ENCODE results near the gene WARS2.
"Not testable (repeated sequence)": the region's sequence is repeated elsewhere in the genome, so short reads cannot be mapped to it uniquely, and the experiment has no call there.

WARS2 gene

DNA sequence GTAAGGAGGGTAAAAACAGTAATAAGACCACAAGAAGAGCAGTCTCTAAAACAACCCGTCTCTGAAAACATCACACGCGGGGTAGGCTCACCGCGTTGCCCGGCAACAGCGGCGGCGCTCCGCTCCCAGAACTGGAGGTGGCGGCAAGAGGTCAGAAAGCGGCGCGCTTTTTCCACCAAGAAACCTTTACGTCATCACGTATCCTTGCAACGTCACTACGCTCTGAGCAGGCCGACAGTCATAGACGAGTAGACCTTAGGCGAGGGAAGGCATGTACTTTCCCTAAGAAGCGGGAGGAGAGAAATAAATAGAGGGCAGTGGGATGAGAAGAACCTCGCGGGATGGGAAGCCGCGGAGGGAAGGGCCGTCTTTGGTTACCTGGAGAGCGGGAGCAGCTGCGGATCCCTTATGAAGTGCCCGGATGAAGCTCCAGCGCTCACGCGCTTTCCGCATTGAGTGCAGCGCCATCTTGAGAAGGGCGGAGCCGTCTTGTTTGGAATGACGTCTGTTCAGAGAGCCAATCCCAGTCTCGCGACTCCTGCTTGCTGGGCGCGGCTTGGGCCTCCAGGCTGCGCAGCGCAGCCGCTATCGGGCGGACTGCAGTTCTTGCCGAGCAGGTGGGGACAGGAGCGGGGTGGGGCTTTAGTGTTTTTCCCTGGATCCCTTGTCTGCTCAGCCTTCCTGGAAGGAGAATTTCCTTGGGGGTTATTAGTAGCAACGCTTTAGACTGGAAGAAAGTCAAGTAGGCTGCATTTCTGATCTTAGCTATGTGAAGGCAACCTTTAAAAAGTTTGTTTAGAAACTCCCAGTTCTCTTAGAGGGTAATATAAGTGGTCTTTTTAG is at the start of gene WARS2:
WARS2 (minus strand) TSS at position 477 of the 843 bp plus-strand sequence; CDS start at position 468, 9 bp downstream.
- intact Hi-C loops (cut with DNase I) = no loop called here
- peak; percentile 92 to 98 (median 96) for DNase-seq

GRCh38 chr1:119188926-119189325 is 48.5 kb upstream of the WARS2 start:
- intact Hi-C loops (cut with DNase I) = no loop called here
- no peak for DNase-seq

- intact Hi-C loops (cut with DNase I) = no loop called here
- DNase-seq = no peak
Measured at GRCh38 chr1:119187416-119187815, 47.0 kb upstream of the WARS2 start.

GRCh38 chr1:119186471-119186870 is 46.0 kb upstream of the WARS2 start:
- intact Hi-C loops (cut with DNase I) = no loop called here
- DNase-seq = no peak

DNA sequence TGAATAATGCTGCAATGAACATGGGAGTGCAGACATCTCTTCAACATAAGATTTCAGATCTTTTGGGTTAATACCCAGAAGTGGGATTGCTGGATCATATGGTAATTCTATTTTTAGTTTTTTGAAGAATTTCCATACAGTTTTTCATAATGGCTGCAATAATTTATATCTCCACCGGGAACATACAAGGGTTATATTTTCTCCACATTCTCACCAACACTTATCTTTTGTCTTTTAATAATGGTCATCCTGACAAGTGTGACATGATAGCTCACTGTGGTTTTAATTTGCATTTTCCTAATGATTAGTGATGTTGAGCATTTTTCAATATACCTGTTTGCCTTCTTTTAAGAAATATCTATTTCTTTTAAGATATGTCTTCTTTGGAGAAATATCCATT is 44.5 kb upstream of the WARS2 start:
- no peak for DNase-seq
- intact Hi-C loops (cut with DNase I) = no loop called here

DNA sequence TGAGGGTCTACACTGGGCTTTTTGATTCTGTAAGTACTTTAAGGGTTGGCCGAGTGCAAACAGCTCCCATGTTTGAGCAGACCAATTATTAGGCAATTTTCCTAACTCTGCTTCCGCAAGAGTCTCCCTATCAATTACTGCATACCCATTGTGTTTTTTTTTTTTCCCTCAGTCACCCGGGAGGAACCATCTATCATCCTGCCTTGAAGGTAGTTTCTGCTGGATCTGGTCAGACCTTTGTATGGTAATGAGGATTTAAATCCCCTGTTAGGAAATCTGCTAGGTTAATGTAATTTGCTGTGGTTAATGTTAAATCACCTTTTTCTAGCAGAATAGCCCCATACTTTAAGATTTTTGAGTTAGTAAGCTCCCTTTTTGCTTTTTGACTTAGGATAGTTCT is 40.8 kb upstream of the WARS2 start:
- DNase-seq = no peak
- intact Hi-C loops (cut with DNase I) = no loop called here

GRCh38 chr1:119179051-119179450 is 38.6 kb upstream of the WARS2 start:
- intact Hi-C loops (cut with DNase I) = no loop called here

DNA sequence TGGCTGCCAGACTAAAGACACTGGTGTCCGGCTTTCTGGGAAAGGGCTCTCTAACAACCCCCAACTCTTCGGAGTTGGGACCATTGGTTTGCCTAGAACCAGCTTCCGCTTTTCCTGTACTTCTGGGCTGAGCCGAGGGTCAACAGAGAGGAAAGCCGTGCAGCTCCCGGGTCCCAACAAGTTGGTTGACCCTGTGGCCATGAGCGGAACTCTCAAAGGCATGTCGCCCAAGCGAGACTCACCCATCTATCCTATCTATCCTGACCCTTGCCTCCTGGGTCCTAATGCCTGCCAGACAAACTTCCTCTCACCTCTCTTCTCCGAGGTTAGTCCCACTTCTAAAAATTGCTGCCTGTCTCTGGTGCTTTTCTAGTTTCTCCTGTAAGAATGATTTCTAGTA is 32.5 kb upstream of the WARS2 start:
- intact Hi-C loops (cut with DNase I) = not testable (repeated sequence)

More at GRCh38 chr1:119179051-119179450, 38.6 kb upstream of the WARS2 start:
- DNase-seq = no peak

GRCh38 chr1:119171381-119172010 is 31.0 kb upstream of the WARS2 start:
- DNase-seq; intact Hi-C loops (cut with DNase I): not testable (repeated sequence)

More for the DNA sequence above, 32.5 kb upstream of the WARS2 start:
- DNase-seq = not testable (repeated sequence)

DNA sequence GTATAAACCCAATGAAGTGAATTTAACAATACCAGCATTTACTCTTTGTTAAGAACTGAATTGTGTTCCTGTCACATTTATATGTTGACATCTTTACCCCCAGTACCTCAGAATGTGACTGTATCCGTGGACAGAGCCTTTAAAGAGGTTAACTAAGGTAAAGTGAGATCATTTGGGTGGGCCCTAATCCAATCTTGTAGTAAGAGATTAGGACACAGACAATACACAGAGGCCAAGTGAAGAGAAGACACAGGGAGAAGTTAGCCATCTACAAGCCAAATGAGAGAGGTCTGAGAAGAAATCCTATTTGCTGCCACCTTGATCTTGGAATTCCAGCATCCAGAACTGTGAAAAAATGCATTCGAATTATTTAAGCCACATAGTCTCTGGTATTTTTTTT is 22.9 kb upstream of the WARS2 start:
- intact Hi-C loops (cut with DNase I) = no loop called here
- no peak for DNase-seq

DNA sequence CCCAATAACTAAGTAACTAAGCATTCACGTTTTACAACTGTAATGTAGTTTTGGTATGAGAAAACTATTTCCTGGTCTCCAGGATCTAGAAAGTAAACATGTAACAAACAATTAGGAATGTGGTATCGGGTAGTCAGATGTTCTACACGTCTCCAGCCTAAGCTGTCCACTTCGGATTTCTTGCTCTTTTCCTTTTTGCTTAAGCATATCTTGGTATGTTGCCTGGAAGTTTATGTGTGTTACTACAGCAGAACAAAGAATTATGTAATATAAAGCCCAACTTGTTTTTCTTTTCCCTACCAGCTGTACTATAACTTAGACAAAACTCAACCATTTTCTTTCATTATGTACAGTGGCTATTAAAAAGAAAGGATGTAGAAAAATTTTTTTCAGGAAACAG is 20.4 kb upstream of the WARS2 start:
- no peak for DNase-seq
- intact Hi-C loops (cut with DNase I) = no loop called here

DNA sequence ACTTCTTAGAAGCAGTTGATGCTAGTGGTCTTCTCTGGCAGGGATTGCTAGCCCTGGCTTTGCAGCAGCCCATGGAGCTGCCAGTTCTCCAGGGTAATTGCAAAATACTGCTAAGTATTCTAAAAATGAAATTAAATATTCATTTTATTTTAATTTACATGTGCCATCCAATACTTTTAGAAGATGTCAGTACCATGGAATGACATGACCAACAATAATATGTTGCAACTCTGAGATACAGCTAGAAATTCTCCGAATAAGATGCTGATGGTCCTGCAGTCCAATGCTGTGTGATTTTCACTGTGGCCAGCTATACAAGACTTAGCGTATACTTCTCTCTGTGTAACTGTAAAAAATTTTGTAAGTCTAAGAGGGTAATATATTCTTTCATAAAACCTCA is 20.0 kb upstream of the WARS2 start:
- no peak for DNase-seq
- intact Hi-C loops (cut with DNase I) = no loop called here

DNA sequence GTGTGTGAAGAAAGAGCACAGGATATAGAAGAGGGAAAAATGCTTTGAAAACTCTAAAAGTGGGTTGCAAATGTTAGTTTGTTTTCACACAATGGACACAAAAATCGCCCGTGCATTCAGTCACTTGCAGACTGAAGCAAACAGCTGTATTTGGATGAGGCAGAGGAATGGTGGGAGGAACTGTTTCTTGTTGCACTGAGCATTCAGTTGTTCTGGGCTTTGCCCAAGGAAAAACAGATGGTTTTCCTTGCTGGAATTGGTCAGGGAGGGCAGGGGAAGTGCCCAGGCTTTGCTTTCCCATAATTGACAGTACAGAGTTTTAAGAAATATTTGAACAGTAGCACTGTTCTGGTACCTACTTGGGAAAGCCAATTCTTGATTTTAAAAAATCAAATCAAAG is 19.5 kb upstream of the WARS2 start:
- DNase-seq = no peak
- intact Hi-C loops (cut with DNase I) = no loop called here

DNA sequence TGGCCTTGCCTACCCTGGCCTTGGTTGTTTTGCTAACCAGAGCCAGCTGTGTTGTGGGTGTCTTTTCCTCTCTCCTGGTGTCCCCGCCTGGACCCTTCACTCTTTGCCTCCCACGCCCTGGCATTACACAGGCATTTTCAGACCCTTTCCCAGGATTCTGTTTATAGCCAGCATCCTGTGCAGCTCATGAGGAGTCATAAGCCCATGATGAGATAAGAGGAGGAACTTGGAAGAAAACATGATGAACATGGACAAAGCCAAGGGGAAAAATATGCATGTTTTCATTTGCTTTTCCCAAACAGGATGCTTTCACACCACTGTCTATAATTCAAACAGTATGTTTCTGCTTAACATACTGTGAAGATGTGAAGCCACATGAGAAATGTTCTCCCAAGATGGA is 18.7 kb upstream of the WARS2 start:
- intact Hi-C loops (cut with DNase I) = no loop called here
- no peak for DNase-seq

DNA sequence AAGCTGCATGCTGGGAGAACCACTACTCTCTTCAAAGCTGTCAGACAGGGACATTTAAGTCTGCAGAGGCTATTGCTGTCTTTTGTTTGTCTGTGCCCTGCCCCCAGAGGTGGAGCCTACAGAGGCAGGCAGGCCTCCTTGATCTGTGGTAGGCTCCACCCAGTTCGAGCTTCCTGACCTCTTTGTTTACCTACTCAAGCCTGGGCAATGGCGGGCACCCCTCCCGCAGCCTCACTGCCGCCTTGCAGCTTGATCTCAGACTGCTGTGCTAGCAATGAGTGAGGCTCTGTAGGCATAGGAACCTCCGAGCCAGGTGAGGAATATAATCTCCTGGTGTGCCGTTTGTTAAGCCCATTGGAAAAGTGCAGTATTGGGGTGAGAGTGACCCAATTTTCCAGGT is 16.3 kb upstream of the WARS2 start:
- intact Hi-C loops (cut with DNase I) = not testable (repeated sequence)

DNA sequence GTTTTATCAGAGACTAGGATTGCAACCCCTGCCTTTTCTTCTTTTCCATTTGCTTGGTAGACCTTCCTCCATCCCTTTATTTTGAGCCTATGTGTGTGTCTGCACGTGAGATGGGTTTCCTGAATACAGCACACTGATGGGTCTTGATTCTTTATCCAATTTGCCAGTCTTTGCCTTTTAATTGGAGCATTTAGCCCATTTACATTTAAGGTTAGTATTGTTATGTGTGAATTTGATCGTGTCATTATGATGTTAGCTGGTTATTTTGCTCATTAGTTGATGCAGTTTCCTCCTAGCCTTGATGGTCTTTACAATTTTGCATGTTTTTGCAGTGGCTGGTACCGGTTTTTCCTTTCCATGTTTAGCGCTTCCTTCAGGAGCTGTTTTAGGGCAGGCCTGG is 14.6 kb upstream of the WARS2 start:
- DNase-seq; intact Hi-C loops (cut with DNase I): not testable (repeated sequence)

More for the DNA sequence above, 16.3 kb upstream of the WARS2 start:
- DNase-seq = not testable (repeated sequence)

GRCh38 chr1:119150150-119150549 is 9.7 kb upstream of the WARS2 start:
- no peak for DNase-seq
- intact Hi-C loops (cut with DNase I) = no loop called here

- intact Hi-C loops (cut with DNase I) = no loop called here
- no peak for DNase-seq
Measured at GRCh38 chr1:119147661-119148090, 7.2 kb upstream of the WARS2 start.

GRCh38 chr1:119146466-119146865 is 6.0 kb upstream of the WARS2 start:
- no peak for DNase-seq
- intact Hi-C loops (cut with DNase I) = no loop called here

GRCh38 chr1:119144813-119145212 is 4.4 kb upstream of the WARS2 start:
- intact Hi-C loops (cut with DNase I) = no loop called here
- DNase-seq = no peak

DNA sequence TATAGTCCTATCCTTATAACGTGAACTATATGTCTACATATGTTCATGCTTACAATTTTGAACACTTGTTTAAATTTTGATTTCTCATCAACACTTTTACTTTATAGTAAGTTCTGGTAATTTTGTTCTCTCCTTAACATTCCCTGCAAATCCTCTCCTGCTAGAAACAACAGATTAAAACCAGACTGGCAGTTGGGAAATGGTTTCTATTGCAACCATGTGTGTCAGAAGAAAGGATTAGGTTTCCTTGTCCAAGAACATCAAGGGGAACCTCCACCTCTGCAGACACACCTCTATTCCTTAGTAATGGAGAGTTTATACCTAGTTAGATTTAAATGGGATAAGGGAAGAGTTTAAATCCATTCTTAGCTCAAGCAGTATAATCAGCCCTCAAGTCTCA is 3.3 kb upstream of the WARS2 start:
- DNase-seq = no peak
- intact Hi-C loops (cut with DNase I) = no loop called here
